Activated T-helper 9 cell treated with anti-CD3 and anti-CD28 coated beads, Interleukin-2, amount 50 U/mL, for 16 hours (primary cell): ENCODE results near the gene CMSS1.
A peak's percentile ranks its signal among the peaks of the same experiment; 100 is the strongest.

Experiments used
- DNase-seq: peaks from one replicate; pipeline ENCODE4 v3.0.0-alpha.2; 2020; ENCODE audit warnings: low read depth

CMSS1 gene

DNA sequence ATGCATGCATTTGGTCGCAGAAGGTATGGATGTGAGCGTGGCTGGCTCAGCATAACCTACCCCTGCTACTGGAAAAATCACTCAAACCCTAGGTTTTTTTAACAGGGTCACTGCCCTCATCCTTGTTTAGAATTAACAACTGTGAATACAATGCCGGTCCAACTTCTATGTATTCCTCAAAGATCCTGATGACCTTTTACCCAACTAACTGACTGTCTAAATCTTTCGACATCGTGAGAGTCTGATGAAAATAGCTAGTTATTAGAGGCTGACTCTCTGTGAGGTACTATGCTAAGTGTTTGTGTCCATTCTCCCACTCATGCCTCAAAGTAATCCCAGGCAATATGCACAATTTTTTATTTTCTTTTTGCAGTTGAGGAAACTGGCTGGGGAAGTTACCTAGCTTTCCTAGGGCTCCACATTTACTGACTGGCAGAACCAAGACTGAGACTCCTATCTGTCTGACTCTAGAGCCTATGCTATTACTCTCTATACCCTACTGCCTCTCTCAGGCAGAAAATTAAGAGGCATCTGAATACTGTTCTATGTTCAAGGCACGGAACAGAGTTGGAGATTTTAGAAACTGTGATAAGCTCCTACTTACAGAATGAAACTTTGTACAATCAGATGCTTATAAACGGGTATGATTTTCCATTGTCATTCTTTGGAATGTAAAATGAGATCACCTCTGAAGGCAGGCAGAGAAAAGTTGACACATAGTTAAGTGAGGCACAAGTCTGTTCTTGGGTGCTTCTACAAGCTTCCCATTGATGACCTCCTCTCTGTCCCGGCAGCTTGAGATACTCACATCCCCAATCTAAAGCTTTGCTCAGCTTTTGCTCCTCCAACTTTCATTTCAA is 240.3 kb downstream of the CMSS1 start:
- no peak for DNase-seq

DNA sequence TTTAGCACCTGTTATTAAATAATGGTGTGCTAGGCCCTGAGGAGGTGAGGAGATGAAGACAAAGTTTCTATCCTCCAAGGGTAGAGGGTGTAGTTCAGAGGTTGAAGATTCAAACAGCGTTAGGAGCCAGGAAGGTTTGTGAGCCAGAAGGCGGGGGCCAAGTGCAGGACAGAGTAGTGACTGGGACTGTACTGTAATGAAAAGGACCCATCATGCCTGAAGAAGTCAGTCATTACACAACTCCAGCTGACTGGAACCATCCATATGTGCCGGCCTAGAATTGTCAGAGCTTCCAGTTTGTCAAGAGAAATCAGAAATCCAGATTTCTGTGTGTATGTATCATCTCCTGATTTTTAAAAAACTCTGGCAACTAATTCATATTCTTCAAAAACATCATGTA is 241.8 kb downstream of the CMSS1 start:
- no peak for DNase-seq

DNA sequence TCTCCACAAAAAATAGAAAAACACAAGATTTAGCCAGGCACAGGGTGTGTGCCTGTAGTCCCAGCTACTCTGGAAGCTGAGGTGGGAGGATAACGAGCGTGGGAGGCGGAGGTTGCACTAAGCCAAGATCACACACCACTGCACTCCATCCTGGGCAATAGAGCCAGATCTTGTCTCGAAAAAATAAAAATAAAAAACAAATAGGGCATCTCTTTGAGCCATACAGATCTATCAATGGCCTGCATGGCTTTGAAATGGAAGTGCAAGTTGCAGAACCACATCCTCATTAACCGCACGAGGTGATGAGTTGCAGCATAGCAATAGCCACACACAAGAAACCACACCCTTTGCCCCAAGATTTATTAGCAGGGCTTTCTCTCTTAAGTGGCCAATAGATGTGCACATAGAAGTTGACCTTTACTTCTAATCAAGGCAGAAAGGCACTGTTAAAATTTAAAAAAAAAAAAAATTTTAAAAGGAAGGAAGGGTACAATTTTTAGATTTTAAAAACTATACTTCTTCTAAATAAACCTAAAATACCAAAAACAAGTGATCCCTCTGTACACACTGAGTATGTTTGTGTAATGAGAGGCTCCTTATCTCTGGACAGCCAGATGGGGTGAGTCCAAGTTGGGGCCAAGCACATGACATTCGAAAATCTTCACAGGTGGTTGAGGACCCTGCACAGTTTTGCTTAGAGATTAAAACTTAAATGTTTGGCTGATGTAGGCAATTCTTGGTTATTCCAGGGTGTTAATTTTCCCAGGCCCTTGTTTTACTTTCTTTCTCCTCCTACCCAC is 243.2 kb downstream of the CMSS1 start:
- no peak for DNase-seq

DNA sequence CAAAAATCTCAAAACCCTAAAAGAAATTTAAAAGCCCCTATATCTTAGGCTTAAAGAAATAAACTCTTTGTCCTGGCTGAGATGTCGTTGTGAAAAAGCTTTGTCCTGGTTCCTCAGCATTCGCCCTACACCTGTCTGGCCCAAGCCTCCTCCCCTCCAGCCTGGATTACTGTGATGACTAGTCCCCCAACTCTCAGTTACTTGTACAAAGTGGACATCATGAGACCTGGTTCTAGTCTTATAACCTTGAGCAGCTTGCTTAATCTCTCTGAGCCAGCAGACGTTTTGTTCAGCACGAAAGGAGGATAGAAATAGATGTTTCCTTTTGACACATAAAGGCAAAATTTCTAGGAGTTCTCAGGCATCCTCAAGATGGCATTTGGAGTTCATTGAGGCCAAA is 245.0 kb downstream of the CMSS1 start:
- no peak for DNase-seq

DNA sequence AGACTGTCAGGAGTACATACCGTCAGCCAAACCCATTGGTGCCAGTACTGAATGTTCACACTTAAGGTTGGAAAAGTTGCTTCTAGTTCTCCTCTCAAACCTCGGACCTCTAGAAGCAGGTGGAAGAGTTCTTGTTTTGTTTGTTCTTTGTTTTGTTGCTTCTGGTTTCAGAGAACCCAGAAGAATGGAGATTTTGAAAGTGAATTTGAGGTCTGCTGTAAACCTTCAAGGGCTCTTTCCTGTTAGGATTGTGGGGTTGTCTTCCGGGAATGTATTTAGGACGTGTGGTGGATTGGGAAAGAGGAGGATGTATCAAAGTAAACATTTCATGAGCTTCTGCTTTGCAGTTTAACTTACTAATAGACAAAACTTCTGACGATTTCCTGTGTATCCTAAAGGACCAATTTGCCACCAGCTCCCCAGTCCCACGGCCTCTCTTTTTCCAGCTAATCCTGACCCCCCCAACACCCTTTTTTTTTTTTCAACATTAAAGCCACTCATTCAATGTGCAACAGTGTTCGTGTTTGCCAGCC is 246.3 kb downstream of the CMSS1 start:
- no peak for DNase-seq

DNA sequence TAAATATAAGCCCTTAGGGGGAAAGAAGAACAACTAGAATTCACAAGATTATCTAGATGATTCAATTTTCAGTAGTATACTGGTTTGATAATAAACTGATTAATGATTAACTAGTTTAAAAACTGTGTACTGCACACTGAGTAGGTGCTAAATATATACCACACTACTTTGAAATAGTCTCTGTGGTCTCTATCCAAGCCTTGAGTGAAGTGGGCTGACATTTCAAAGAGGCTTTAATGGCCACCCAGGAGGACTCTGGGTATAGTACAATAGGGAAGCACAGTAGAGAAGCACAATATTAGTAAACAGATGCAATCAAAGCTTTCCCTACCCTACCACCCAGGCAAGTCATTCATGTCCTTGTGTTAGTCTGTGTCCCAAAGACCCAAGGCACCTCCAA is 249.9 kb downstream of the CMSS1 start:
- no peak for DNase-seq

DNA sequence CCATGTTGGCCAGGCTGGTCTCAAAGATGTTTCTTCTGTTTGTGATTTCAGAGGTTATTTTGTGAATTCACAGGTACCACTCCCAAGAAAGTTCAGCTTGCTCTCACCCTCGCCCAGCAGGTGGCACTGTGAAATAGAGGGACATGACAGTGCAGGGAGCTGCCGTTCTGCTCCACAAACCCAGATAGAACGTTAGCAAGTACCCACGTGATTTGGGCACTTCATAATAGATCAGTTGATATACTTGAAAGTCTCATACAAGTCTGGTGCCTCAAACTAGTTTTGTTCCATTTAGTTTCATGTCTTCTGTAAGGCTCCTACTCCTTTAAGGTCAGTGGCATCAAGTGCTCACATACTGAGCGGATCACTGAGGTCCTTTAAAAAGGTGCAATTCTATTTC is 251.2 kb downstream of the CMSS1 start:
- DNase-seq: peak; percentile 60

DNA sequence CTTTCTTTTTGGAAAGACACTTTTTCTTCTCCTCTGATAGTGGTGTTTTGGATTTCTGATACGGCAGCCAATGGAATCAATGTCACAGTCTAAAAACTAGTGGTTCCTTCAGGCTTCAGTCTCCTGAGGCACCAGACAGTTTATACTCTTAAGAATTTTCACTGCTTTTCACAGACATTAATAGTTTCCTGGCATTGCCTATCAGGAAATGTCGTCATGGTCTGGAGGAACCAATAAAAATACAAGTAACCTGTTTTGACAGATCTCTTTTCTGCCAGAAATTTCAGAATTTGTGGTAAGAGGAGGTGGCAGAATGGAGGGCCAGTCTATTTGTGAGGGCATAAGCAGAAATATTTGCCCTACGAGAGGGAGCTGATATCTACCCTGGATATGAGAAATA is 251.8 kb downstream of the CMSS1 start:
- DNase-seq: no peak

DNA sequence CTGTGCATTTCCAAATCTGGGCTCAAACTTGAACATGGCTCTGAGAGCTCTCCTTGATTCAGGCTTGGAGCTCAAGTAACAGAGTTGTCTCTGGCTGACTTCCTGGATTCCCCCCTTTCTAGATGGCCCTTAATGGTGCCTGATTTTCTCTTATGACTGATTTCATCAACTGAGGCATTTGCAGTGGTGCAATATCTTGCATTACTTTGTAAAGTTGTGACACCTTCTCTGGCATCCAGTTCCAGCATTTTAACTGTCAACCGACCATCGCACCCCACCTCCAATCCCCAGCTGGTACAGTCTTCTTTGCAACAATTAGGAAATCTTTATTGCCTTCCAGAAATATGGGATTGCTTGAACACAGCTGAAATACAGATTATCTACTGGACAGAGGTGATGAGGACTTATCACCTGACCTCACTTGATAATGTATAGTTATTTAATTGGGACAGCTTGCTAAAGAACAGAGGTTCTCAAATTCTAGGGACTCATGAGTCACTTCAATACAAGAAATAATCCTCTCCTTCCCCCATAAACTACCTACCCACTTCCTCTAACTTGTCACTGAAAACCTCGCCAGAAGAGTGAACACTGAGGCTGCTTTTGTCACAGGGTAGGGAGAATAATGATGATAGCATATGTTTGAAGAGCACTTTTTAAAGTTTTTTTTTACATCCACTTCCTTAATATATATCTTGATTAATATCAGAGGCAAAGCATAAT is 254.8 kb downstream of the CMSS1 start:
- DNase-seq: no peak

DNA sequence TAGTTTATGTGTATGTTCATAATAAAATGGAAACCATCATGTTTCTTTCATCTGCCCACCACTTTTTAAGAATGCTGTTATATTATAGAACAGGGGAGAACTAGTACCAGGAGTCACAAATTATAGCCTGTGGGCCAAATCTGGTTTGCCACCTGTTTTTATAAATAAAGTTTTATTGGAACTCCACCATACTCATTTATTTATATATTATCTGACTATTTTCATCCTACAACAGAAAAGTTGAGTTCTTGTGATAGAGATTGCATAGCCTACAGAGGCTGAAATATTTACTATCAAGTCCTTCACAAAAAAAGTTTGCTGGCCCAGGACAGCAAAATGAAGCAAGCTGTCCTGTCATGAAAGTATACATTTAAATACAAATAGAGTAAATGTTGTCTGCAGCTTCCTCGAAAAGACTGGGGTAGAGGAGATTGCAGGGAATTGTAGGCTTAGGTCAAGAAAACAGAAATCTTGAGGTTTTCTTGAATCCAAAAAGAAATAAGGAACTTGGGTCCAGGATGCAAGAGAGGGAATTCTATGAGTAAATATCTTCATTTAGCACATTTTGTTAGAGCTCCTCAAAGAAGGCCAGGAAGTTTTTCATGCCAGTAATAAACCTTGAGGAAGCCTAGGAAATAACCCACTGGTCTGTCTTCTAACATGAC is 255.5 kb downstream of the CMSS1 start:
- no peak for DNase-seq

DNA sequence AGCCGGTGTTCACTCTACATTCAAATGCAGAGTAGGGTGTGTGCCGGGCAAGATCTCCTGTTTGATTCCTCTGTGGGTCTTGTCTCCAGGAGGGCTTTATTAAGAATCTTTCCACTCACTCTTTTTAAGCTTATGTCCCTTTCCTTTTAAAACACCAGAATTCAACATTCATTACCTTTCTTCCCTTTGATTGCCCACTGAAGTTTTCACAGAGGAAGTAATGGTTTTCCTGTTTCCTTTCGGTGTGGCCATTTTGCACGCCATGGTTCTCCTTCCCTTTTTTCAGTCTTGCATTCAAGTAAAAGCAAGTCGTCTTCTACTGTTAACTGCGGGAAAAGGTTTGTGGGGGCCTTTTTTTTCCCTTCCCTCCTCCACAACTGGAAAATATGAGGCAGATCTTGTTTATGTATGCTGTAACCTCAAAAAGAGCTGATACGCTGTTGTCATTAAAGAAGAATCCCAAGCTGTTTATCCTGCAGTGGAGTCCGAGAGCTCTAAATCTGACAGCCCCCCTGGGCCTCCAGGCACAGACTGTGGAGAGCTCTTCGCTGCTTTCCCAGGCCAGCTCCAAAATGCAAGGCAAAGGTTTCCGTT is 256.1 kb downstream of the CMSS1 start:
- DNase-seq: no peak

DNA sequence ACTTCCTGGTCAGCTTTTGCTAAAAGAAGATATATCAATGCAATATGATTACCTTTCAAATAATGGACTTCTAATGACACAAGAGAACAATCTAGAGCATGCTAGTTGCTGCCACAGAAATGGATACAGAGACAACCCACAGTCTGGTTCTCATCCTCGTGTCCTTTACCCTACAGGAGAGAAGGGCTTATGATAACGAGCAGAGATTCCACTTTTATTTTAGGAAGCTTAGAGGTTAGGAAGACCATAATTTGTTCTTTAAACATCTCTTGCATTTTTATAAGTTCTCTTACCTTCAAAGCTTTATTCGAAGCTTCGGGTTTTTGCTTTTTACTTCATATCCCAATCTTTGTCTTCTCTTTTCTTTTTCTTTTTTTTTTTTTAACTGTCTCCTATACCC is 257.5 kb downstream of the CMSS1 start:
- DNase-seq: no peak

DNA sequence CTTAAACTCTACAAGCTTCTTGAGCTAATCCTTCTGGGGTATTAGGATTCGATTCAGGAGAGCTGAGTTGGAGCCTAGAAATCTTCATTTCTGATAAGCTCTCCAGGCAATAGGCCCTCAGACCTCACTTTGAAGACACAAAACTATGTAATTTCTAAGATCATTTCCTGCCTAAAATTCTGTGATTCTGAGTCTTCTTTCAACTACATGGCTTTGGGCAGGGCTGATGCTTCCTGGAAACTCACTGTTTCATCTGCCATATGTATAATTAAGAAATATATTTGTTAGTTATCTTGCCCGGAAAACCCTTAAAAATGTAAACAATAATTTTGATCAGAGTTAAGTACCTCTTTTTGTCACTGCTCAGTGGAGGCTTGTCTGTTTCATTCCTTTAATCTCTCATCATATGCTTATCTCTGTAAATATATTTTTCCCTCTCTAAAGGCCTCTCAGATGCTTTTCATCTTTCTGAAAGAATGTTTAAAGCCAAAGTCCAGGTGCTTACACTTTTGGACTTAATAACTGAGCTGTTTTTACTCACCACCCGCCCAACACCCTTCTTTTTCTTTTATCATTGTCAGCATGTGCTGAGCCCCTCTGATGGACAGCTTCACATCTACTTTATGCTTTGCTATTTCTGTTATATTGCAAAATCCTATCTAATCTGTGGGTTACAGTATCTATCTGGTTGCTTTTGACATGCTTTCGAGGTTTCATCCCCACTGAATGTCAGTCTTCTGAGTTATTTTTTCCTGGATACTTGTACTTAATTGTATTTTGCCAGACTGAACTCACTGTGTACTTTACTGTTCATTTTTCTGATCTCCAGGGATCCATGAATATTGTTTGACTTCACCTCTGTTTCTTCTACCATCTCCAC is 258.4 kb downstream of the CMSS1 start:
- no peak for DNase-seq

DNA sequence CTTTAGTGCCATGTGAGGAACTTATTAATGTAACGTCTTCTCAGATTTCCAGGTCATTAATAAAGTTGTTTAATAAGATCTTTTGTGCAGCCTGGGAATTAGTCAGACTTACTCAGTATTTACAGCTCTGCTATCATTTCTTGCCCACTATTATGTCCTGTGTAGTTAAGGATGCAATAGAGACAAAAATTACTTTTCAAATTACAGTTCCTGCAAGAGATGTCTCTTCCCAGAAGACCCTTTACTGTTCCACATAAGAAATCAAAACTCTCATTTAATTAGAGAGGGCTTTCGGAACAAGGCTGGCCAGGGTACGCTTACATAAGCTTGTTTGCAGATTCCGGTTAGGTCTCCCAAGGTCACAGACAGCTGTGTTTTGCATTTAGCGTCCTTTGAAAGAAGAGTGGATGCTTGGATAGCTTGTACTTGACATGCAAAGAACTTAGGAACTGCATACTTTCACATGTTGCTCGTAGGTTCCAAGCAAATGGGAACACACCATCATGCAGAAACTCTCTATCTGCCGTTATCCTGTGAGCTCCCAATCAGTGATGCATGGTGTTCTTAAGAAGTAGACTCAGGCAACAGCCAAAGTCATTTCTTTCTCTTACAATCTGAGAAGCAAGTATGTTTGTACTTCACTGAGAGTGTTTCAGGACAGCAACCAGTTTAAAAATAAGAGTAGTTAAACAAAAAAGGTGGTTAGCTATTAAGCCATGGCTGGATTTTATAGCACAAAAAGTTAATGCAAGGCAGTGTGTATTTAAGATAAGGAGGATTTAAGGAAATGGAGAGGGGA is 259.3 kb downstream of the CMSS1 start:
- no peak for DNase-seq

DNA sequence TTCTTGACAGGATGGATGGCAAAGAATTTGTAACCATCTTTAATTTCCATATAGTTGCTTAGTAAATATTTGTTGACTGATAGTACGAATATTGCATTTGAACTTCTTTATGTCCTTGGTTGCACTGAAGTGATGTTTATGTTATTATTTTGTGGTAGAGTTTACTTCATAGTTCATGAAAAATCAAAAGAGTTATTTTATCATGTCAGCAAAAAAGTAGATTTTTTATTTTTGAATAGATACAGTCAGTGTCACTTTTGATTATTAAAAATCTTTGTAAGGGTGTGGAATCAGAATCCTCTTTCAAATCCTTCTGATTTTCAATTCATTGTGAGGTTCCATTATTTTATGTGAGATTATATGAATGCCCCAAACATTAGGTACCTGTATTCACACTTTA is 261.7 kb downstream of the CMSS1 start:
- no peak for DNase-seq

DNA sequence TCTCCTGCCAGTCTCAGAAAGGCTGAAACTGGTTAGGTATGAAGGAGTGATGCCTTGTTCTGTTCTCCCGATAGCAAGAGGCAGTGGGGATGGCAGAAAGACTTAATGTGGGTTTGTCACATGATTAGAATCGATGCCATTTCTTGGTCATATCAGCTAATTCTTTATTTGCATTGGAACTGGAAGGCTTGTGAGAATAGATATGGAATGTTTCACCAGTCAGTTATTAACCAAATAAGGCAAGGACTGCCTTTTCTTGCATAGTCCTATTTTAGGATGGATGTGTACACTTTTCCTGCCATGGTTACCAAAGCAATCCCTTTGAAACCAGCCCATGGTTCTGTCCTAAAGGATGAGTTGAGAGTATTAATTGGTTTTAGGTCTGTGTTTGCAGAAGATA is 262.9 kb downstream of the CMSS1 start:
- DNase-seq: no peak

DNA sequence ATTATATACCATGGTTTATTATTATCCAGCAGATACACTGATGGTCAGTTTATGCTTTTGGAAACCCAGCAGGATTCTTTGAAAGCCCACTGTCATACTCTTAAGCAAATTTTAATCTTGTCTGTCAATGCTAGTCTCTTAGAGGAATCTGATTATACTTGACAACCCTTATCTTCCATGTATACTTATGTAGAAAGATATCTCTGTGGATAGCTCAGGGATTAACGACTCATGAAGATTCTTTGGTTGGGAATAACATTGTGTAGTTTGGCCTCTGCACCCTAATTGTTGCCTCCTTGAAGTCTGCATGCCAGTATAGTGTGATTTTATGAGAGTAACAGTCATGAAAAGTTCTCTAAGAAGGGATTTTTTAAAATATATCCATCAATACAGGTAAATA is 263.6 kb downstream of the CMSS1 start:
- DNase-seq: no peak

DNA sequence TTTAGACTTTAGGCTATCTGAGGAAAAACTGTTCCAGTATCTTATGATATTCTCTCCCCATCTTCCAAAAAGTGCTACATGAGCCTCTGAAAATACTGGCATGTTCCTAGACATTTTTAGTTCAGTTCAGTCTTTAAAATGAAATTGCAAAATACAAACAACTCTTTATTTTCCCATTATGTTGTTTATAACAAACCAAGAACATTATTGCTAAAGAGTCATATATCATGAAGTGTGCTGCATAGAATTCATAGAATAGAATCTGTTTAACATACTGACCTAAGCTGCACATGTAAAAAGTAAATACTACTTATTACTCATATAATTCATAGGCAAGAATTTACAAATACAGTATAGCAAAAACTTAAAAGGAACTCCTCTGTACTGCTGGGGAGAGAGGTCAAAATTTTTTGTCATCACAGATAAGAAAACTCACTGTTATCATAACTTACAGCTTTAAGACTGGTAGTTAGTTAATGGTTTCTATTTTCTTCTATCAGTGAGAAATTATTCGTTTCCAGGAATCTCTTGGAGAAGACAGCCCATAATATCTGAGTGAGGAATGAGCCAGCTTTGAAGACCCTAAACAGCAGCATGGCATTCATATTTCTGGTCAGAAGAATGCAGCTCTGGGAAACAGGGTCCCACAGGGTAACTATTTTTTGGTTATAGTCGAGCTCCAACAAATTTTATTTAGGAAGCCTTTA is 264.5 kb downstream of the CMSS1 start:
- DNase-seq: no peak

DNA sequence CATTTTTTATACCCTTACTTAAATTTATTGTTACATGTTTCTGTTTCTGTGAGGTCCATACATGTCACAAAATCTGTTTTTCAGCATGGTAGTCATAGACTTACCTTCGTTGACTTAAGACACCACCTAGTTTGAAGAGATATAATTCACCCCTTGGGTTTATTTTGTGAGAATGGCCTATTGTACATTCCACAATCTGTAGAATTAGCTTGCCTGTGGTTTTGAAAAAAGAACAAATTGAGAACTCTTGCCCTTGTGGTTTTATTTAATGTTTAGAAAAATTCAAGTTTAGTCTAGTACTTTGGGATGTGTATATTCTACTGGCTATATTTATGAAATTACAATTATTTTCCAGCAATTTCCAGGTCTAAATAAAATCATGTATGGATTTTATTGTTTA is 265.1 kb downstream of the CMSS1 start:
- DNase-seq: no peak
